ENCODE results near the gene TNFRSF14.
A peak's percentile ranks its signal among the peaks of the same experiment; 100 is the strongest.

The TNFRSF14 gene

DNA sequence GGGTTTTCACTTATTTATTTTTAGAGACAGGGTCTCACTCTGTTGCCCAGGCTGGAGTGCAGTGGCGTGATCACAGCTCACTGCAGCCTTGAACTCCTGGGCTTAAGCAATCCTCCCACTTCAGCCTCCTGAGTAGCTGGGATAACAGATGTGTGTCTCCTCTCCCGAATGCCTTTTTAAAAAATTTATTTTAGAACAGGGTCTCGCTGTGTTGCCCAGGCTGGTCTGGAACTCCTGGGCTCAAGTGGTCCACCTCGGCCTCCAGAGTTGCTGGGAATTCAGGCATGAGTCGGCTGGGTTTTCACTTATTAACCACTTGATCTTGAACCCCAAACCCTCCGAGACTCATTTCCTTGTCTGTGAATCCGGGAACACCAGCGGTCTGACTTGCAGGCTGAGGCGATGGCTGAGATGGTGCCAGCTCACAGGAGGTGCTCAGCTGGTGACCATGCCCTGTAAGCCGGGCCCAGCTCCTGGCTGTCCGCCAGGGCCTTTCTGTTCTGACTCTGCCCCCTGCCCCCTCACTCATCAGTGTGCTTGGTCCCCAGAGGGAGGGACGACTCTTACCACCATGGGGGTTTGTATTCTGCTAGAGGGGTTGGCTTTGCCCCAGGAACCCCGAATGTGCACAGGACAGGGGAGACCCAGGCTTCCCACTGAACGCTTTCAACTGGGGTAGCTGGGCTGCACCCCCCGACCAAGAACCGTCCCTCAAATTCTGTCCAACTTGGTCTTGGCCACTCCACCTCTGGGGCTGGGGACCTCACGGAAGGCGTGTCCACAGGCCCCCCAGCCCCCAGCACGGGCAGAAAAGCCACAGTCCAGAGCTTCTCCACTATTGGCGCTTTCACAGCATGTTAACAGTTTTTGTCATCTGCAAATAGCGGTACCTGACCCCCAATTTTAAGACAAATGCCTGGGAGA lies 54.1 kb downstream of the TNFRSF14 start:
- peaks cover 7% of the 10 kb centered on the region for H3K9me3 Mint-ChIP-seq
- ATAC-seq (no peak), DNase-seq (ENCODE audit: low spot score in 2 of 2) (no peak)
- no peak overlapping the region for H3K27ac Mint-ChIP-seq
- H3K36me3 Mint-ChIP-seq = no peaks in the 10 kb centered on the region
- H3K4me3 Mint-ChIP-seq = no peak overlapping the region
- H3K4me1 Mint-ChIP-seq = no peaks in the 10 kb centered on the region

DNA sequence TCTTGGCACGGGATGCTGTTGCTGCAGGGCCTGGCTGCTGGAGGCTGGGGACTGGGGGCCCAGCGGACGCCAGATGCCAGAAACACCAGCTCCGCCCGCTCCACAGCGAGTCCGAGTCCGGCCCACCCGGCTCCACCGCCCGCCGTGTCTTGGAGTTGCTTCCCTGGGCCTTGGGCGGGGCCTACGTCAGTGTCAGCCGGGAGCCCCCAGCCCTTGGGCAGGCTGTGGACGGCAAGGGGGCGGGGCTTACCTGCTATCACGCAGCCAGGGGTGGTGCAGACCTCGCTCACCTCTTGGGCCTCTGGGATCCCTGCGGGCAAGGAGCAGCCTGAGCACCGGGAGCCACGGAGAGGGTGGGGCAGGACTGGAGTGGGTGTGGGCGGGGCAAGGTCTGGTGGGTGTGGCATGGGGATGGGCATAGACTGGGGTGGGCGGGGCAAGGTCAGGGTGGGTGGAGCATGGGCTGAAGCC lies 54.9 kb downstream of the TNFRSF14 start:
- H3K27ac Mint-ChIP-seq = no peak overlapping the region
- H3K4me3 Mint-ChIP-seq = no peak overlapping the region
- no peaks in the 10 kb centered on the region for H3K4me1 Mint-ChIP-seq
- no peaks in the 10 kb centered on the region for H3K36me3 Mint-ChIP-seq
- H3K9me3 Mint-ChIP-seq = peaks cover 12% of the 10 kb centered on the region
- ATAC-seq (peak; percentile 59), DNase-seq (ENCODE audit: low spot score in 2 of 2) (no peak)

DNA sequence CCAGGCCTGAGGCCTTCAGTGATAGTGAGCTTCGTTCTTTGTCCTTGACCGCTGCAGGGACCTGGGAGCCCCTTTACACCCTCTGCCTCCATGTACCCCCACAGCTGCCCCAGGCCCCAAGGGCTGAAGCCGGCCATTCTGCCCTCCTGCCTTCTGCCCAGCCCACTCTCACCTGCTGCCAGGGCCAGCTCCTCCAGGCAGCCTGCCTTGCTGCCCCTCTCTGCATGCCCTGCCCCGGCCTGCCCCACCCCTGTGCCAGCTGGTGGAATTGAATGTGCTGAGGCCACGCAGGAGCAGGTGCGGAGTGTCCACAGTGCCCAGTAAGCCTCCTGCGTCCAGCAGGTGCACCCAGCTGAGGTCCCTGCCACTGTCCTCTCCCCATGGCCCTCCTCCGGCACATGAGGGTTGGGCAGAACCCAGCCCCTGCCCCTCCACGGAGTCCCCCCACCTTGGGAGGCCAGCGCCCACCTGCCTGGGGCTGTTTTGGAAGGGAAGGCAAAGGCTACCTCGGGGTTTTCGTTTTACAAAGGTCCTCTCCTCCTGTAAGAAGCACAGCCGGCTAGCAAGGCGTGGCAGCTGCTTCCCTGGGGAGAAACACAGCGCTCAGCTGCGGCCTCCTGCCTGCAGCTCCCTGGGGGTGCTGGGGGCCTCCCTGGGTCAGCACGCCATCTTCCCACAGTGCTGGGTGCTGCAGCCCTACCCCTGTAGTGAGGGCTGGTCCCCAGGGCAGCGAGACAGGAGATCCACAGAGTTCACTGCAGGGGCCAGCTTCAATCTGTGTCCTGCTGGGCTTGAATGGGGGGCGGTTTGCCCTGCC lies 55.7 kb downstream of the TNFRSF14 start:
- Mint-ChIP-seq H3K9me3 (peaks cover 17% of the 10 kb centered on the region), H3K36me3 (no peaks in the 10 kb centered on the region), H3K4me3 (no peak overlapping the region), H3K27ac (no peak overlapping the region), H3K4me1 (no peaks in the 10 kb centered on the region)
- ATAC-seq (no peak), DNase-seq (ENCODE audit: low spot score in 2 of 2) (no peak)

DNA sequence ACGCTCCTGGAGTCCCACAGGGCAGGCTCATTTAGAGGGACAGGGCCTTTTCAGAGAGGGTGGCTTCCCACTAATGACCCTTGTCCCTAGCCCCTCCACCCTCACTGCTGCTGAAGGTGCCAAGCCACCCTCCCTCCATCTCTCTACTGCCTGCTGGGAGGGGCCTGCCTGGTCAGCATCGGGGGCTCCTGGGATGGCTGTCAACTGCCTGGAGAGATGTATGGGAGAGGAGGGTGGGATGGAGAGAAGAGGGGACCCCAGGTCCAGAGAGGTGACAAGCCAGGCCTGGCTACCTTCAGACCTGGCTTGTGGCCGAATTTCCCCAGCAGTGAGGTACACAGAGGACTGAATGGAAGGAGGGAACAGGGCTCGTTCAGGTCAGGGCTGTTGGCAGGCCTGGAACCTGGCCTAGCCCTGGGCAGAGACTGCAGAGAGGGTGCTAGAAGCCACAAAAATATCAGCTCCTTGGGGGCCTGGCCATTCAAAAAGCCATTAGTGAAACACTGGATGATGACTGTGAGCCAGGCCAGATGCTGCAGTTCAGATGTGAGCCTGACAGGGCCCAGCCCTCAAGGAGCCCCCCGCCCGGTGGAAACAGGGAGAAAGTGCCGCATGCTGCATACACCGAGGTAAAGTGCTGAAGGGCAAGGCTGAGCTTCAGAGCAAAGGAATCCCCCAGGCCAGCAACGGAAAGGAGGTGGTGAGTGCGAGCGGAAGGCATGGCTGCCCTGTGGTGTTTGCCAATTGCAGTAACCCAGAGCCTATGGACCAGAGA lies 56.6 kb downstream of the TNFRSF14 start:
- DNase-seq (ENCODE audit: low spot score in 2 of 2) (no peak), ATAC-seq (no peak)
- Mint-ChIP-seq H3K4me1 (no peaks in the 10 kb centered on the region), H3K9me3 (peaks cover 17% of the 10 kb centered on the region), H3K4me3 (no peak overlapping the region), H3K36me3 (no peaks in the 10 kb centered on the region), H3K27ac (no peak overlapping the region)

Data from stimulated activated effector memory CD8-positive, alpha-beta T cell treated with anti-CD3 and anti-CD28 coated beads, Interleukin-12 subunit alpha, Interleukin-12 subunit beta, amount 100 ng/mL, for 72 hours (primary cell).